GM18868 (cell line): ENCODE data around the gene DNAAF9.
"Not testable (repeated sequence)": the region's sequence is repeated elsewhere in the genome, so short reads cannot be mapped to it uniquely, and the experiment has no call there.

ENCODE experiments used
- ATAC-seq: cut with Tn5 transposase; IDR thresholded peaks from one replicate; pipeline ENCODE4 v1.9.1; 2021; ENCODE audit warnings: mild to moderate bottlenecking, moderate library complexity; ENCODE audit not compliant: unreplicated experiment

Gene DNAAF9

GRCh38 chr20:3407040-3407770, at the start of gene DNAAF9:
Gene DNAAF9 (minus strand): TSS chr20:3407669. CDS start chr20:3407557, 112 bp downstream.
- peak; percentile 52 for ATAC-seq

- ATAC-seq = no peak
These were observed 49.2 kb upstream of the DNAAF9 start for GRCh38 chr20:3456648-3457047.

- no peak for ATAC-seq
These were observed 47.4 kb upstream of the DNAAF9 start for GRCh38 chr20:3454831-3455230.

GRCh38 chr20:3452690-3453089, 45.2 kb upstream of the DNAAF9 start:
- ATAC-seq = peak; percentile 81

- no peak for ATAC-seq
These were observed 44.7 kb upstream of the DNAAF9 start for GRCh38 chr20:3452136-3452535.

- ATAC-seq = no peak
These were observed 41.9 kb upstream of the DNAAF9 start for GRCh38 chr20:3449319-3449718.

GRCh38 chr20:3447321-3447720, 39.9 kb upstream of the DNAAF9 start:
- ATAC-seq = no peak

GRCh38 chr20:3446779-3447178, 39.3 kb upstream of the DNAAF9 start:
- no peak for ATAC-seq

- ATAC-seq = no peak
These were observed 29.6 kb upstream of the DNAAF9 start for GRCh38 chr20:3436864-3437574.

GRCh38 chr20:3434232-3434631, 26.8 kb upstream of the DNAAF9 start:
- ATAC-seq = no peak

- no peak for ATAC-seq
These were observed 26.3 kb upstream of the DNAAF9 start for GRCh38 chr20:3433744-3434143.

GRCh38 chr20:3432844-3433243, 25.4 kb upstream of the DNAAF9 start:
- no peak for ATAC-seq

- no peak for ATAC-seq
These were observed 23.6 kb upstream of the DNAAF9 start for GRCh38 chr20:3431109-3431508.

- peak; percentile 63 for ATAC-seq
These were observed 23.1 kb upstream of the DNAAF9 start for GRCh38 chr20:3430376-3431069.

- ATAC-seq = not testable (repeated sequence)
These were observed 19.3 kb upstream of the DNAAF9 start for GRCh38 chr20:3426766-3427165.

- ATAC-seq = no peak
These were observed 15.7 kb upstream of the DNAAF9 start for GRCh38 chr20:3423126-3423525.

- ATAC-seq = no peak
These were observed 14.5 kb upstream of the DNAAF9 start for GRCh38 chr20:3421985-3422384.

- ATAC-seq = peak; percentile 97
These were observed 12.8 kb upstream of the DNAAF9 start for GRCh38 chr20:3420211-3420707.

GRCh38 chr20:3418161-3418560, 10.7 kb upstream of the DNAAF9 start:
- not testable (repeated sequence) for ATAC-seq

GRCh38 chr20:3414122-3414521, 6.7 kb upstream of the DNAAF9 start:
- no peak for ATAC-seq

GRCh38 chr20:3413393-3413889, 6.0 kb upstream of the DNAAF9 start:
- no peak for ATAC-seq
